DND-41 (cell line): ENCODE measurements around the gene KCNMA1.

Source experiments
- EZH2 ChIP-seq: IDR thresholded peaks from 3 replicates; pipeline ENCODE4 v1.6.1; 2012; ENCODE audit warnings: borderline replicate concordance, low read depth, mild to moderate bottlenecking, moderate library complexity, low read length, inconsistent platforms; ENCODE audit not compliant: severe bottlenecking
- TF ChIP-seq, protein P1 (sequence below): IDR thresholded peaks from 2 replicates; pipeline ENCODE4 v1.5.1; 2012; ENCODE audit warnings: borderline replicate concordance, low read length, moderate library complexity, mild to moderate bottlenecking; ENCODE audit not compliant: poor library complexity, severe bottlenecking; ENCODE audit errors: extremely low read depth

DNA sequence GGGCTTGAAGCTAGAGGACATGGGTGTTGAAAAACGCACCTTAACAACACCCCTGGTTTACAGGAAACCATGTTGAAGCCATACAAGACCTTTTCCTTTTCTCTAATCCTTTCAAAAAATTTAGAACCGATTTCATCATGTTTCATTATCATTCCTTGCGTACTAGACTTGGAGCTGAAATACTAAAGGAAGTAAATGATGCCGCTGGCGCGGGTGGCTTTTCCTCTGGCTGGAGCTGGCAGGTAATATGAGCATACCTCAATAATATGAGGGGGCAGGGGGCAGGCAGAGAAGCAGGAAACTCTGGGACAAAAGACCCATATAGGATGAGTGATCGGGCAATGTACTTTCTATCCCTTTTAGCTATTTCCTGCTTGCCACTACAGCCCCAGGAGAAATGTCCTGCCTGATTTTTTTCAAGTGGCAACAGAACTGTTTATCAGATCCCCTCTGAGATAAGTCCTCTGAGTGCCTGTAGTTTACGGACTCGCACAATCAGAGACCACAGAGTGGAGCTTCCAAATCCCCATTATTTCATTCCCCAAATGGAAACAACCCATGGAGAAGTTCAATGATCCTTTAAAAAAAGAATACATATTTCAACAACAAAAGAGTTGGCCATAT, 450.1 kb downstream of the KCNMA1 start:
- TF ChIP-seq, protein P1, sequence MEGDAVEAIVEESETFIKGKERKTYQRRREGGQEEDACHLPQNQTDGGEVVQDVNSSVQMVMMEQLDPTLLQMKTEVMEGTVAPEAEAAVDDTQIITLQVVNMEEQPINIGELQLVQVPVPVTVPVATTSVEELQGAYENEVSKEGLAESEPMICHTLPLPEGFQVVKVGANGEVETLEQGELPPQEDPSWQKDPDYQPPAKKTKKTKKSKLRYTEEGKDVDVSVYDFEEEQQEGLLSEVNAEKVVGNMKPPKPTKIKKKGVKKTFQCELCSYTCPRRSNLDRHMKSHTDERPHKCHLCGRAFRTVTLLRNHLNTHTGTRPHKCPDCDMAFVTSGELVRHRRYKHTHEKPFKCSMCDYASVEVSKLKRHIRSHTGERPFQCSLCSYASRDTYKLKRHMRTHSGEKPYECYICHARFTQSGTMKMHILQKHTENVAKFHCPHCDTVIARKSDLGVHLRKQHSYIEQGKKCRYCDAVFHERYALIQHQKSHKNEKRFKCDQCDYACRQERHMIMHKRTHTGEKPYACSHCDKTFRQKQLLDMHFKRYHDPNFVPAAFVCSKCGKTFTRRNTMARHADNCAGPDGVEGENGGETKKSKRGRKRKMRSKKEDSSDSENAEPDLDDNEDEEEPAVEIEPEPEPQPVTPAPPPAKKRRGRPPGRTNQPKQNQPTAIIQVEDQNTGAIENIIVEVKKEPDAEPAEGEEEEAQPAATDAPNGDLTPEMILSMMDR: no peak
- TF ChIP-seq EZH2: no peak
